Measurements from ENCODE around the gene ZNF827.
A peak's percentile ranks its signal among the peaks of the same experiment; 100 is the strongest.

ZNF827 gene

DNA sequence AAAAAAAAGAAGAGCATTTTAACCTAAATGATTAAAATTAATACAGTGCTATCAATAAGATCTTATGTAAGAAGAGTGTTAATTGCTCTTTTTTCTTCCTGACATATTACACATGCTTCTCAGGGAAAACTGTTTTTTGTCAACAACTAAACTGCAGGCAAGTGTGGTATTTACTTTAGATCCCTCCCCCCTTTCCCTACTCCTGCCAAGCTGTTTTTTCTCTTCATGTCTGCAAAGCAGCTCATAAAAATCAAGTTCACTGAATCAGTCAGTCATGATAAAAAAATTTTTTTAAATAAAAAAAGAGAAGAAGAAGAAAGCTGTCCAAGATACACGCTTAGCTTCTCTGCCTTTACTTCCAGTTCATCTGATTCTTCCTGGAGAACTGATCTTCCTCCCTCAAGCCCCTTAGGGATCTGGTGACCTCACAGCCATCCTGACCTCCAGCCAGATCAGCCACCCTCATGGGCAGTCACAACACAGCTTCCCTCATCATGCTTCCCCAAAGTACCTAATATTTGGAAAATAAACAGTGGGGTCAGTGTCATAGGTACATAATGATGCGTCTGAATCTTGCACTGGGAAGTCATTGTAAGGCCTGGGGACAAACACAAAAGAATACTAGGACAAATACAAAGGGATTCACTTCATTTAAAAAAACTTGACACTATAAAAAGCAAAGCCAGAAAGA, 87.0 kb downstream of the ZNF827 start:
- H3K9me3 ChIP-seq (ENCODE audit: control insufficient read depth, low read length), result no peaks in the 10 kb centered on the region
- H3K14ac ChIP-seq (ENCODE audit: low read length in 2 of 2), result no peak overlapping the region
- no peak overlapping the region for H3K18ac ChIP-seq (ENCODE audit: low read depth in 1 of 2, low read length in 2 of 2)
- peaks cover 2% of the 10 kb centered on the region for H3K4me1 ChIP-seq (ENCODE audit: control insufficient read depth, insufficient read depth, low read depth, low read length)
- H2AFZ ChIP-seq (ENCODE audit: low read depth, low read length), result no peak overlapping the region
- H3K36me3 ChIP-seq (ENCODE audit: control insufficient read depth in 1 of 2, insufficient read depth in 2 of 2, low read depth in 1 of 2, low read length in 2 of 2), result peaks cover 0 to 12% of the 10 kb centered on the region in 2 experiments
- peaks cover 18% of the 10 kb centered on the region for H3K79me1 ChIP-seq (replicated peaks; ENCODE audit: low read length, poor library complexity, severe bottlenecking)
- no peak overlapping the region for H4K8ac ChIP-seq (ENCODE audit: low read length)
- no peak overlapping the region for H2AK5ac ChIP-seq (ENCODE audit: low read length, severe bottlenecking)
- no peaks in the 10 kb centered on the region for H3K27me3 ChIP-seq (ENCODE audit: control insufficient read depth in 1 of 2, insufficient read depth in 1 of 2, low read length in 2 of 2)
- 71% methylated on average over 2 of the region's 2 CpGs for WGBS
- H3K4ac ChIP-seq (ENCODE audit: low read depth in 1 of 2, low read length in 2 of 2), result no peak overlapping the region
- H2BK15ac ChIP-seq (ENCODE audit: low read depth, poor library complexity, severe bottlenecking), result no peak overlapping the region
- no peak overlapping the region for H3K23ac ChIP-seq (ENCODE audit: low read length in 2 of 2)
- H3K9ac ChIP-seq (ENCODE audit: low read length), result peak overlapping the region; percentile 4
- H3K4me2 ChIP-seq (ENCODE audit: low read length, poor library complexity, severe bottlenecking), result no peak overlapping the region
- no peak for DNase-seq
- no peak overlapping the region for H2BK12ac ChIP-seq (ENCODE audit: low read length in 2 of 2)
- H3K27ac ChIP-seq (ENCODE audit: low read length, poor library complexity, severe bottlenecking), result no peak overlapping the region
- no peak overlapping the region for H3K4me3 ChIP-seq (ENCODE audit: insufficient read depth in 1 of 2, low read depth in 1 of 2, low read length in 2 of 2)
- H2BK120ac ChIP-seq (ENCODE audit: low read depth, low read length), result no peak overlapping the region
- H2BK5ac ChIP-seq (ENCODE audit: low read depth, low read length, poor library complexity, severe bottlenecking), result no peak overlapping the region
- no peak overlapping the region for H4K91ac ChIP-seq (ENCODE audit: low read length)

GRCh38 chr4:145847764-145848163, 90.9 kb downstream of the ZNF827 start:
- no peak overlapping the region for H3K27ac ChIP-seq (ENCODE audit: low read length, poor library complexity, severe bottlenecking)
- H4K8ac ChIP-seq (ENCODE audit: low read length), result no peak overlapping the region
- H2AK5ac ChIP-seq (ENCODE audit: low read length, severe bottlenecking), result no peak overlapping the region
- no peaks in the 10 kb centered on the region for H3K9me3 ChIP-seq (ENCODE audit: control insufficient read depth, low read length)
- H3K36me3 ChIP-seq (ENCODE audit: control insufficient read depth in 1 of 2, insufficient read depth in 2 of 2, low read depth in 1 of 2, low read length in 2 of 2), result peaks cover 3 to 22% of the 10 kb centered on the region in 2 experiments
- H2BK5ac ChIP-seq (ENCODE audit: low read depth, low read length, poor library complexity, severe bottlenecking), result no peak overlapping the region
- H3K23ac ChIP-seq (ENCODE audit: low read length in 2 of 2), result no peak overlapping the region
- H3K27me3 ChIP-seq (ENCODE audit: control insufficient read depth in 1 of 2, insufficient read depth in 1 of 2, low read length in 2 of 2), result no peaks in the 10 kb centered on the region
- 71% methylated on average over 4 of the region's 7 CpGs for WGBS
- H2BK15ac ChIP-seq (ENCODE audit: low read depth, poor library complexity, severe bottlenecking), result no peak overlapping the region
- no peak overlapping the region for H2BK12ac ChIP-seq (ENCODE audit: low read length in 2 of 2)
- H3K4ac ChIP-seq (ENCODE audit: low read depth in 1 of 2, low read length in 2 of 2), result no peak overlapping the region
- H2BK120ac ChIP-seq (ENCODE audit: low read depth, low read length), result no peak overlapping the region
- H4K91ac ChIP-seq (ENCODE audit: low read length), result no peak overlapping the region
- no peak overlapping the region for H3K4me2 ChIP-seq (ENCODE audit: low read length, poor library complexity, severe bottlenecking)
- H3K4me3 ChIP-seq (ENCODE audit: insufficient read depth in 1 of 2, low read depth in 1 of 2, low read length in 2 of 2), result no peak overlapping the region
- H3K14ac ChIP-seq (ENCODE audit: low read length in 2 of 2), result no peak overlapping the region
- H3K18ac ChIP-seq (ENCODE audit: low read depth in 1 of 2, low read length in 2 of 2), result no peak overlapping the region
- H3K9ac ChIP-seq (ENCODE audit: low read length), result no peak overlapping the region
- peaks cover 2% of the 10 kb centered on the region for H3K4me1 ChIP-seq (ENCODE audit: control insufficient read depth, insufficient read depth, low read depth, low read length)
- DNase-seq, result no peak
- H2AFZ ChIP-seq (ENCODE audit: low read depth, low read length), result no peak overlapping the region
- H3K79me1 ChIP-seq (replicated peaks; ENCODE audit: low read length, poor library complexity, severe bottlenecking), result peaks cover 14% of the 10 kb centered on the region

- Histone ChIP-seq H3K79me1 (replicated peaks; ENCODE audit: low read length, poor library complexity, severe bottlenecking) (peaks cover 11% of the 10 kb centered on the region), H4K91ac (ENCODE audit: low read length) (no peak overlapping the region), H2BK15ac (ENCODE audit: low read depth, poor library complexity, severe bottlenecking) (no peak overlapping the region), H2BK5ac (ENCODE audit: low read depth, low read length, poor library complexity, severe bottlenecking) (no peak overlapping the region), H3K4me1 (ENCODE audit: control insufficient read depth, insufficient read depth, low read depth, low read length) (no peaks in the 10 kb centered on the region), H3K23ac (ENCODE audit: low read length in 2 of 2) (no peak overlapping the region), H3K4me2 (ENCODE audit: low read length, poor library complexity, severe bottlenecking) (no peak overlapping the region), H2AFZ (ENCODE audit: low read depth, low read length) (no peak overlapping the region), H2AK5ac (ENCODE audit: low read length, severe bottlenecking) (no peak overlapping the region), H4K8ac (ENCODE audit: low read length) (no peak overlapping the region), H3K4ac (ENCODE audit: low read depth in 1 of 2, low read length in 2 of 2) (no peak overlapping the region), H2BK12ac (ENCODE audit: low read length in 2 of 2) (no peak overlapping the region), H2BK120ac (ENCODE audit: low read depth, low read length) (no peak overlapping the region), H3K9me3 (ENCODE audit: control insufficient read depth, low read length) (no peaks in the 10 kb centered on the region), H3K27ac (ENCODE audit: low read length, poor library complexity, severe bottlenecking) (no peak overlapping the region), H3K9ac (ENCODE audit: low read length) (no peak overlapping the region), H3K27me3 (ENCODE audit: control insufficient read depth in 1 of 2, insufficient read depth in 1 of 2, low read length in 2 of 2) (no peaks in the 10 kb centered on the region), H3K14ac (ENCODE audit: low read length in 2 of 2) (no peak overlapping the region), H3K4me3 (ENCODE audit: insufficient read depth in 1 of 2, low read depth in 1 of 2, low read length in 2 of 2) (no peak overlapping the region), H3K36me3 (ENCODE audit: control insufficient read depth in 1 of 2, insufficient read depth in 2 of 2, low read depth in 1 of 2, low read length in 2 of 2) (peaks cover 12 to 29% of the 10 kb centered on the region in 2 experiments), H3K18ac (ENCODE audit: low read depth in 1 of 2, low read length in 2 of 2) (no peak overlapping the region)
- WGBS, result 97% methylated on average over 2 of the region's 4 CpGs
- DNase-seq, result no peak
These were observed 93.5 kb downstream of the ZNF827 start for GRCh38 chr4:145845118-145845517.

DNA sequence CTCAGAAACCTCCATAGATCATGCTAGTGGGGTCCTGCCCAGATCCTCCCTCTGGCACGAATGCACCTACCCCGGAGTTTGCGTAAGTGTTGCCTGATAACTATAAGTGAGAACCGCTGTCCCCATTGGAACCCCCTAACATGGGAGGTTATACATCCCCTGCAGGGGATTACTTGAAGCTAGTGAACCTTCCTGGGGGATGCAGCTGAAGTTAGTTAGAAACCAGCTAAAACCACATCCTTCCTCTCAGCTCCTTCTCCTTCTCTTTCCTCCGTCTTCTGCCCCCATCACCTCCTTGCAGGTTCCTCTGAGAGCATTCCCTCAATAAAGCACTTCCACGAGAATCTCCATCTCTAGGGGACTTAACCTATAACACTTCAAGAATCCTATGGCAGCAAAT, 95.0 kb downstream of the ZNF827 start:
- Histone ChIP-seq H2AK5ac (ENCODE audit: low read length, severe bottlenecking) (no peak overlapping the region), H3K27me3 (ENCODE audit: control insufficient read depth in 1 of 2, insufficient read depth in 1 of 2, low read length in 2 of 2) (no peaks in the 10 kb centered on the region), H3K18ac (ENCODE audit: low read depth in 1 of 2, low read length in 2 of 2) (no peak overlapping the region), H3K4me2 (ENCODE audit: low read length, poor library complexity, severe bottlenecking) (no peak overlapping the region), H3K14ac (ENCODE audit: low read length in 2 of 2) (no peak overlapping the region), H2AFZ (ENCODE audit: low read depth, low read length) (no peak overlapping the region), H4K91ac (ENCODE audit: low read length) (no peak overlapping the region), H3K4me3 (ENCODE audit: insufficient read depth in 1 of 2, low read depth in 1 of 2, low read length in 2 of 2) (no peak overlapping the region), H4K8ac (ENCODE audit: low read length) (no peak overlapping the region), H2BK5ac (ENCODE audit: low read depth, low read length, poor library complexity, severe bottlenecking) (no peak overlapping the region), H3K27ac (ENCODE audit: low read length, poor library complexity, severe bottlenecking) (no peak overlapping the region), H3K4me1 (ENCODE audit: control insufficient read depth, insufficient read depth, low read depth, low read length) (no peaks in the 10 kb centered on the region), H2BK120ac (ENCODE audit: low read depth, low read length) (no peak overlapping the region), H3K79me1 (replicated peaks; ENCODE audit: low read length, poor library complexity, severe bottlenecking) (peaks cover 8% of the 10 kb centered on the region), H2BK12ac (ENCODE audit: low read length in 2 of 2) (no peak overlapping the region), H3K23ac (ENCODE audit: low read length in 2 of 2) (no peak overlapping the region), H3K9ac (ENCODE audit: low read length) (peak overlapping the region; percentile 55), H3K9me3 (ENCODE audit: control insufficient read depth, low read length) (no peaks in the 10 kb centered on the region), H3K4ac (ENCODE audit: low read depth in 1 of 2, low read length in 2 of 2) (no peak overlapping the region), H2BK15ac (ENCODE audit: low read depth, poor library complexity, severe bottlenecking) (no peak overlapping the region), H3K36me3 (ENCODE audit: control insufficient read depth in 1 of 2, insufficient read depth in 2 of 2, low read depth in 1 of 2, low read length in 2 of 2) (peaks cover 16 to 24% of the 10 kb centered on the region in 2 experiments)
- no peak for DNase-seq
- WGBS, result 95% methylated on average over 5 of the region's 6 CpGs
